NCI-H510A treated with DMSO at 0.1 percent for 48 hours (cell line): ENCODE results near the gene PAPPA.

ENCODE experiments used
- DNase-seq: peaks from one replicate; lab custom pipeline; 2025; lab: John Stamatoyannopoulos, UW

Gene PAPPA

GRCh38 chr9:116152941-116153764 is 438 bp upstream of the PAPPA start:
- no peak for DNase-seq

- DNase-seq = peak; percentile 28
Measured at GRCh38 chr9:116154334-116154975, 864 bp downstream of the PAPPA start.

DNA sequence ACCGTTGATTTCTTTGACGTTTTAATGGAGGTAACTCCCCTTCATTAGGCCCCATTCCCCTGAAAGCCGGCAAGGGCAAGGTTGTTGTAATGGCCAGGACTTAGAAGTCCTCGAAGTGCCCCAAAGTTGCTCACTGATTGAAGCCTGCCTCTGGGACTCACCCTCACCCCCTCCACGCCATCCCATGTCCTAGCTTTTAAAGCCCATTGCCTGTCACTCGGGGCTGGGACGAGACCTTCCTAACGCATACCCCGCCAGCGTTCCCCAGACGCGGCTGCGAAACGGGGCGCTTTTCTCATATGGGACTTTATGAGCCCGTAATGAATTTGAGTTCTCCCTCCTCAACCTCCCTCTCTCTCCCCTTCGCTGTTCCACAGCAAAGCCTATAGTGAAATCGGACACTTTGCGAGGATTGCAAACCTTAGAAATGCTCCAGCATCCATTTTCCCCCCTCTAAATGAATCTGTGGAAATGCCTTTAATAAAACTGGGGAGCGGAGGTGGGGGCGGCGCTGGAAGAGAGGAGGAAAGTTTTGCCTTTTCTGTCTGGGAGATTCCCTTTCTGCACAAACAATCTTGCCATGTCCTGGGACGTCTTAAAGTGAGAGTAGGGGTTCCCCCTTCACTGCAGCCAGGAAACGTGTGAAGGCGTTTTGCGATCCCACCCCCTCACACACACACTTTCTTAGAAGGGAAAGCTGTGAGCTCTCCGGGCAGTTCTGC is 1.5 kb downstream of the PAPPA start:
- no peak for DNase-seq

DNA sequence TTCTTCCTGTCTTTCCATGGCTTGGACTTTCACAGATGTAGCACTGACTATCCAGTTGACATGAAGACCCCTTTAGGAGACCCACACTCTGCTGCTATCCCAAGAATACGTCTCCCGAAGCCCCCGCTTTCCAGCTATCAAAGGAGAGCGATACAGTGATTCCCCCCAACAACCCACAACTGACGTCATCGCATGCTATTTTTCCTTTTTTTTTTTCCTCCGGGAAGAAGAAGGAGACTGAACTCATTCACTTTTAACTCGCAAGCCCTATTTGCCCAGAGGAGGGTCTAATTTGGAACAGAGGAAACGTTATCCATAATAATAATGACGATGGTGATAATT is 2.1 kb downstream of the PAPPA start:
- no peak for DNase-seq

- peak; percentile 71 for DNase-seq
Measured at GRCh38 chr9:116156621-116157314, 3.2 kb downstream of the PAPPA start.

- no peak for DNase-seq
Measured at GRCh38 chr9:116157436-116158138, 4.0 kb downstream of the PAPPA start.

DNA sequence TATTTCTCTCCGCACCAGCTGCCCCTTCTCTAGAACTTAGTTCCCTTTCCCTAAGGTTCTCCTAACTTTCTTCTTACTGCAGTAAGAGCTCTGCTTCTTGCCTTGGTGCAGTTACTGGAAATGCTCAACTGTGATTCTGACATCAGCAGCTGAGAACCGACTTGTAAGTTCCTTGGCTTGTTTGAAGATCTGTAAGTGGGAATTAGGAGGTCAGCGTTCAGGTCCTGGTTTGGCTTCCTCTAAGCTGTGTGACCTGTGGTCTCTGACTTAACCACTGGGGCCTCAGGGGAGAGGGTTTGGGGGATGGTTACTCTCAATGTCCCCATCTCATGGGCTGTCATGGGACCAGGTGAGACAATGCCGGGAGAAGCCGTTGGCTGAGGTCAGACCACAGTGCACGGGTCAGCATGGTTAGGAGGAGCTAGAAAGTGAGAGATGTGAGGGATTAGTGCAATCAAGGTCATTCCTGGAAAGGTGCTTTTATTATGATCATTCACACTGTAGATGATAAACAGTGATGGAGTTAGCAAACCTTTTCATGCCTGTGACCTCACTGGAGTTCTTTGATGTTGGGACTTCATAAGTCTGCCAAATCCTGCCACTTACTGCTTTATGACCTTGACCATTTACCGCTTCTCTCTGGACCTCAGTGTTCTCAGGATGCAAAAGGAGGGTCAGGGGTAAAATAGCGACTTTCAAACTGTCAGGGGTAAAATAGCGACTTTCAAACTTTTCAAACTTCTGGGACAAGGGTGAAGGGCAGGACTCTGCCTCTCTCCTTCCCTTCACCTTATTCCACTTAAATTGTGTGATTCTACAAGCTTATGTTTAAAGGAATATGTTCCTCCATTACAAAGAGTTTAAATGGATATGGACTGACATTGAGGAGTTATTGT is 7.3 kb downstream of the PAPPA start:
- no peak for DNase-seq

- no peak for DNase-seq
Measured at GRCh38 chr9:116162241-116162781, 8.7 kb downstream of the PAPPA start.

GRCh38 chr9:116163293-116164055 is 9.9 kb downstream of the PAPPA start:
- DNase-seq = no peak

- no peak for DNase-seq
Measured at GRCh38 chr9:116165912-116166311, 12.3 kb downstream of the PAPPA start.

- DNase-seq = no peak
Measured at GRCh38 chr9:116166713-116167112, 13.1 kb downstream of the PAPPA start.

- DNase-seq = no peak
Measured at GRCh38 chr9:116168231-116168630, 14.6 kb downstream of the PAPPA start.

- no peak for DNase-seq
Measured at GRCh38 chr9:116172216-116172615, 18.6 kb downstream of the PAPPA start.

GRCh38 chr9:116174347-116174746 is 20.8 kb downstream of the PAPPA start:
- no peak for DNase-seq

DNA sequence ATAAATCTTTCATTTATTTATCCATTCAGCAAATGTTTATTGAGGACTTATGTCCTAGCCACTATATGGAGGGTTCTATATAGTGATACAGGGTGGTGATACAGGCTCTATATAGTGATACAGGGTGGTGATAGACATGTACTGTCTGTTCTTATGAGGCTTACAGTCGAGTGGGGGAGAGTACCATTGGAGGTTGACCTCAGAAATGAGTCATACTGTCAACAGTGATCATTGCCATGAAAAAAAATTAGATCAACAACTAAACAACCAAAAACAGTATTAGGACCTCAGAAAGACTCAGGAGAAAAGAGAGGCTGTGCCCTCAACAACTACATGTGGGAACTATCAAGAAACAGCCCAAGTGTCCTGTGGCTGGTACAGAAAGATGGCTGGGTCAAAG is 22.0 kb downstream of the PAPPA start:
- no peak for DNase-seq

DNA sequence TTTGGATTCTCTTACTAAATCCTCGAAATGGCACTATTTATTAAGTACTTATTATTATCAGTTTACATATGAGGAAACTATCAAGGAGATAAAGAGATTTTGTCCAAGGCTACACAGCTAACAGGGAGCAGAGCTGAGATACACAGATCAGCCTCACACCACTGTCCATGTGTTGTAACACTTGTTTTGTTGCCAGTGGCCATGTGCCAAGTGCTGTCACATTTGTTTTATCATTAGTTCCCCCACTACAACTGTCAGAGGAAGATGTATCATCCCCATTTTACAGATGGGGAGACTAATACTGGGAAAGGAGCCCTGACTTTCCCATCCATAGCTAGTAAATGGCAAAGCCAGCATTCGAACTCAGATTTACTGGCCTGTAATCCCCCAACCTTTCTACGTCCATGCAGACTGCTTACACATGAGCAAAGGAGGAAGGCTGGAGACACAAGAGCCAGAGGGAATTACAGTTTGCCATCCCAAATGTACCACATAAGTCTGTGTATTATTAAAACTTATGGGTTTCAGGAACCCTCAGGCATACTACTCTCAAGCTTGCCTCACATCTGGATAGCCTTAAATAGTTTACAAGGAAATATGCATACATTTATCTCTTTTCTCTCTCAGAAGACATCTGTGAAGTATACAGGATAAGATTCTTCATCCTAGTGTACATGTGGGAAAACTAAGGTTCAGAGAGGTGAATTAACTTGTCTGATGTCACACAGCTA is 25.1 kb downstream of the PAPPA start:
- DNase-seq = no peak

DNA sequence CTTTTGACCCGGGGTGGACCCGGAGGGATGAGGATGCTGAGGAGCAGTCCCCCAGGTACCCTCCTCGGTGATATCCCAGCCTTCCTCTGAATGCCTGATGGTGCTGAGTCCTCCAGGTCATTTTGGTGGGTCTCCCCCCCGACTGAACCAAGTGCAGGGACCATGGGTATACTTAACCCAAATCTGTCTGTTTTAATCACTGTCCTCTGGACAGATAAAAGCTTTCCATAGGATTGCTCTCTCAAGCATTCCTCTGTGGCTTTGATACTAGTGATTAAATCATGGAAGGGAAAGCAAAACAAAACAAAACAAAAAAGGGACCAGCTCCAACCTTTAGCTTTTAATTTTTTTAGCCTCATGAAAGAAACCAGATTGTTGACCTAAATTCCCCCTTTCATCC is 26.0 kb downstream of the PAPPA start:
- no peak for DNase-seq

- no peak for DNase-seq
Measured at GRCh38 chr9:116181853-116182610, 28.4 kb downstream of the PAPPA start.
